ENCODE data around the gene HAAO. TPM values are rescaled to one million over a fixed set of nuclear protein-coding genes. Genes with fewer than 3 reads are reported as not detected.

The HAAO gene
- total and polyA plus RNA-seq, 9 donors: 6.2 to 33.0 (median 26.1) TPM

- WGBS, 3 donors: 79 to 85% (median 83%) methylated on average over 2 of the region's 2 CpGs
- Histone ChIP-seq H3K9me3 (no peaks in the 10 kb centered on the region), H3K27me3 (no peaks in the 10 kb centered on the region), H3K36me3 (no peaks in the 10 kb centered on the region), H3K27ac (no peak overlapping the region), H3K4me3 (no peak overlapping the region), H3K4me1 (ENCODE audit: insufficient read depth) (no peaks in the 10 kb centered on the region)
- no peak for TF ChIP-seq EP300 (IDR thresholded peaks at IDR 0.05)
- TF ChIP-seq, protein P1, sequence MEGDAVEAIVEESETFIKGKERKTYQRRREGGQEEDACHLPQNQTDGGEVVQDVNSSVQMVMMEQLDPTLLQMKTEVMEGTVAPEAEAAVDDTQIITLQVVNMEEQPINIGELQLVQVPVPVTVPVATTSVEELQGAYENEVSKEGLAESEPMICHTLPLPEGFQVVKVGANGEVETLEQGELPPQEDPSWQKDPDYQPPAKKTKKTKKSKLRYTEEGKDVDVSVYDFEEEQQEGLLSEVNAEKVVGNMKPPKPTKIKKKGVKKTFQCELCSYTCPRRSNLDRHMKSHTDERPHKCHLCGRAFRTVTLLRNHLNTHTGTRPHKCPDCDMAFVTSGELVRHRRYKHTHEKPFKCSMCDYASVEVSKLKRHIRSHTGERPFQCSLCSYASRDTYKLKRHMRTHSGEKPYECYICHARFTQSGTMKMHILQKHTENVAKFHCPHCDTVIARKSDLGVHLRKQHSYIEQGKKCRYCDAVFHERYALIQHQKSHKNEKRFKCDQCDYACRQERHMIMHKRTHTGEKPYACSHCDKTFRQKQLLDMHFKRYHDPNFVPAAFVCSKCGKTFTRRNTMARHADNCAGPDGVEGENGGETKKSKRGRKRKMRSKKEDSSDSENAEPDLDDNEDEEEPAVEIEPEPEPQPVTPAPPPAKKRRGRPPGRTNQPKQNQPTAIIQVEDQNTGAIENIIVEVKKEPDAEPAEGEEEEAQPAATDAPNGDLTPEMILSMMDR (IDR thresholded peaks at IDR 0.05): no peak
- no peak for TF ChIP-seq POLR2A (IDR thresholded peaks at IDR 0.05)
- intact Hi-C loops (cut with DNase I): no loop called here
- no peak for DNase-seq
Observed at GRCh38 chr2:42764901-42765300, 27.5 kb downstream of the HAAO start.

DNA sequence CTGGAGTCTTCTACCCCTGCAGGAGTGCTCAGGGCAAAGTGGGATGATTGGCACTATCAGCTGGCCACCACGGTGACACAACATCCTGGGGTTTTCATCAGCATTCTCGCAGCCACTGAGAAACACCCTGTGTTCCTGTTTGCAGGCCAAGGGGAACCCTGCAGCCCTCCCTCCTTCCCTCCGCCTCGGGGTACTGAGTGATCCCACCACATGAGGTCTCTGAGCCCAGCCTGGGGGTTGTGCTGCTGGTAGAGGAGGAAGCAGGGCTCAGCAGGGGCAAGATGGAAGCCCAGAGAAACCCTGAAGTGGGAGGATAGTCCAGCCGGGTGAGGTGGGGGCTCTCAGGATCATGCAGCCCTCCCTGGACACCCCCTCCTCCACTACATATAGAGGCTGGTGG is 28.3 kb downstream of the HAAO start, which contains the start of gene OXER1:
Gene OXER1, minus strand, starts transcription at position 40 of the 400 bp plus-strand sequence. CDS start 73 bp downstream, outside the sequence.
- Histone ChIP-seq H3K4me1 (ENCODE audit: insufficient read depth) (no peaks in the 10 kb centered on the region), H3K4me3 (no peak within 1 kb of the TSS), H3K9me3 (no peaks in the 10 kb centered on the region), H3K36me3 (no peaks in the 10 kb centered on the region), H3K27me3 (no peaks in the 10 kb centered on the region), H3K27ac (no peak within 1 kb of the TSS)
- WGBS, 3 donors: 64 to 66% (median 66%) methylated on average over 5 of the region's 5 CpGs
- TF ChIP-seq POLR2A (IDR thresholded peaks at IDR 0.05): no peak
- TF ChIP-seq, protein P1 (IDR thresholded peaks at IDR 0.05): no peak
- intact Hi-C loops (cut with DNase I): no loop called here
- DNase-seq: no peak

- no peak for DNase-seq
- TF ChIP-seq, protein P1 (IDR thresholded peaks at IDR 0.05): no peak
- TF ChIP-seq EP300 (IDR thresholded peaks at IDR 0.05) (no peak), POLR2A (IDR thresholded peaks at IDR 0.05) (no peak)
- intact Hi-C loops (cut with DNase I): no loop called here
- H3K4me3 ChIP-seq: no peak overlapping the region
- H3K9me3 ChIP-seq: no peaks in the 10 kb centered on the region
- no peaks in the 10 kb centered on the region for H3K4me1 ChIP-seq (ENCODE audit: insufficient read depth)
- no peaks in the 10 kb centered on the region for H3K27me3 ChIP-seq
- H3K36me3 ChIP-seq: no peaks in the 10 kb centered on the region
- 94 to 97% (median 94%) methylated on average over 45 of the region's 45 CpGs for WGBS, 3 donors
- H3K27ac ChIP-seq: no peak overlapping the region
Observed at GRCh38 chr2:42762823-42763804, 29.3 kb downstream of the HAAO start.

GRCh38 chr2:42762155-42762554 is 30.2 kb downstream of the HAAO start:
- DNase-seq: no peak
- no peak overlapping the region for H3K4me3 ChIP-seq
- TF ChIP-seq POLR2A (IDR thresholded peaks at IDR 0.05) (no peak), EP300 (IDR thresholded peaks at IDR 0.05) (no peak)
- TF ChIP-seq, protein P1 (IDR thresholded peaks at IDR 0.05): no peak
- no peaks in the 10 kb centered on the region for H3K27me3 ChIP-seq
- intact Hi-C loops (cut with DNase I): no loop called here
- 93 to 97% (median 95%) methylated on average over 5 of the region's 5 CpGs for WGBS, 3 donors
- no peaks in the 10 kb centered on the region for H3K4me1 ChIP-seq (ENCODE audit: insufficient read depth)
- H3K36me3 ChIP-seq: no peaks in the 10 kb centered on the region
- no peak overlapping the region for H3K27ac ChIP-seq
- H3K9me3 ChIP-seq: no peaks in the 10 kb centered on the region

Measured in ovary (tissue), 9 donors.